ENCODE measurements around the gene GPRASP2. TPM values are rescaled to one million over a fixed set of nuclear protein-coding genes. Genes with fewer than 3 reads are reported as not detected.
"Not testable (repeated sequence)": the region's sequence is repeated elsewhere in the genome, so short reads cannot be mapped to it uniquely, and the experiment has no call there.

The GPRASP2 gene
- 5.9 and 6.8 TPM in 2 replicates for total RNA-seq

DNA sequence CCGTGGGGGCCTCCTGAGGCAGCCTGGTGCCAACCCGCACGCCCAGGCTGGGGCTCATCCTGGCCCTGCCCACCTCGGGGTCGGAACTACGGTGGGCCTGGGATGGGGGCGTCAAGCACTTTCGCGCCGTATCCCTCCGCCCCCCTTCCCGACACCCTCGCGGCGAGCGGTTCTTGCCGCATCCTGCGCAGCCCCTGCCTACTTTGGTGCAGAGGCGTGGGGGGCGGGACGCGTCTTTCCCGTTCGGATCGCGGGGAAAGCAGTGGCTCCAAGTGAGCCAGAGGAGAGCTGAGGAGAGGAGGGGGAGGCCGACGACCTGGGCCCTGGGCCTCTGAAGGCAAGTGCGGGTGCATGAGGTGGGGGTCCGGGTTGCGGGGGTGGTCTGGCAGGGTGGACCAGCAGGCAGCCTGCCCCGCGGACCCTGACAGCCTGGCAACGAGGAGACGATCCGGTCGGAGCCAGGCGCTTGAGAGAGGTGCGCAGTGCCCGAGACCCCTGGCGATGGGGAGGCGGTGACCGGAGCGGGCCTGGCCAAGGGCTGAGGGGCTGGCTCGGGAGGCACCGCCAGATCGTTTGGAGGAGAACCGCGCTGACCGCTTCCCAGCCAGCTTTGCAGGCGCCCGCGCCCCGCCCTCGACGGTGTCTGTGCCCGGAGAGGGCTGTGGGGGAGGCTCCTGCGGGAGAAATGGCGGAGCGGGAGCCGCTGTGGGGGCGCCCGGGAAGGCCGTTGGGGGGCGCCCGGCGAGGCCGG lies at the start of gene GPRASP2:
Gene GPRASP2 (plus strand): TSS at position 233 of the 751 bp plus-strand sequence. CDS start 2,422 bp downstream, outside the sequence.
- DNase-seq (ENCODE audit: low read depth), result no peak
- TF ChIP-seq, protein P1, sequence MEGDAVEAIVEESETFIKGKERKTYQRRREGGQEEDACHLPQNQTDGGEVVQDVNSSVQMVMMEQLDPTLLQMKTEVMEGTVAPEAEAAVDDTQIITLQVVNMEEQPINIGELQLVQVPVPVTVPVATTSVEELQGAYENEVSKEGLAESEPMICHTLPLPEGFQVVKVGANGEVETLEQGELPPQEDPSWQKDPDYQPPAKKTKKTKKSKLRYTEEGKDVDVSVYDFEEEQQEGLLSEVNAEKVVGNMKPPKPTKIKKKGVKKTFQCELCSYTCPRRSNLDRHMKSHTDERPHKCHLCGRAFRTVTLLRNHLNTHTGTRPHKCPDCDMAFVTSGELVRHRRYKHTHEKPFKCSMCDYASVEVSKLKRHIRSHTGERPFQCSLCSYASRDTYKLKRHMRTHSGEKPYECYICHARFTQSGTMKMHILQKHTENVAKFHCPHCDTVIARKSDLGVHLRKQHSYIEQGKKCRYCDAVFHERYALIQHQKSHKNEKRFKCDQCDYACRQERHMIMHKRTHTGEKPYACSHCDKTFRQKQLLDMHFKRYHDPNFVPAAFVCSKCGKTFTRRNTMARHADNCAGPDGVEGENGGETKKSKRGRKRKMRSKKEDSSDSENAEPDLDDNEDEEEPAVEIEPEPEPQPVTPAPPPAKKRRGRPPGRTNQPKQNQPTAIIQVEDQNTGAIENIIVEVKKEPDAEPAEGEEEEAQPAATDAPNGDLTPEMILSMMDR (conservative IDR thresholded peaks at IDR 0.05; ENCODE audit: low read depth, low read length), result no peak
- peak within 1 kb of the TSS; percentile 69 for H3K4me3 ChIP-seq (ENCODE audit: low read depth, low read length)

DNA sequence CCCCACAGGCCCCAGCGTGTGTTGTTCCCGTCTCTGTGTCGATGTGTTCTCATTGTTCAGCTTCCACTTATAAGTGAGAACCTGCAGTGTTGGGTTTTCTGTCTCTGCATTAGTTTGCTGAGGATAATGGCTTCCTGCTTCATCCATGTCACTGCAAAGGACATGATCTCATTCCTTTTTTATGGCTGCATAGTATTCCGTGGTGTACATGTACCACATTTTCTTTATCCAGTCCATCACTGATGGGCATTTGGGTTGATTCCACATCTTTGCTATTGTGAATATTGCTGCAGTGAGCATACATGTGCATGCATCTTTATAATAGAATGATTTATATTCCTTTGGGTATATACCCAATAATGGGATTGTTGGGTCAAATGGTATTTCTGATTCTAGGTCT lies 48.4 kb upstream of the GPRASP2 start:
- not testable (repeated sequence) for H3K4me3 ChIP-seq (ENCODE audit: low read depth, low read length); DNase-seq (ENCODE audit: low read depth)

GRCh38 chrX:102667034-102667433 lies 45.2 kb upstream of the GPRASP2 start:
- DNase-seq (ENCODE audit: low read depth); H3K4me3 ChIP-seq (ENCODE audit: low read depth, low read length): not testable (repeated sequence)

GRCh38 chrX:102669526-102669925 lies 42.7 kb upstream of the GPRASP2 start:
- no peak overlapping the region for H3K4me3 ChIP-seq (ENCODE audit: low read depth, low read length)
- no peak for DNase-seq (ENCODE audit: low read depth)
- TF ChIP-seq, protein P1 (conservative IDR thresholded peaks at IDR 0.05; ENCODE audit: low read depth, low read length), result no peak

DNA sequence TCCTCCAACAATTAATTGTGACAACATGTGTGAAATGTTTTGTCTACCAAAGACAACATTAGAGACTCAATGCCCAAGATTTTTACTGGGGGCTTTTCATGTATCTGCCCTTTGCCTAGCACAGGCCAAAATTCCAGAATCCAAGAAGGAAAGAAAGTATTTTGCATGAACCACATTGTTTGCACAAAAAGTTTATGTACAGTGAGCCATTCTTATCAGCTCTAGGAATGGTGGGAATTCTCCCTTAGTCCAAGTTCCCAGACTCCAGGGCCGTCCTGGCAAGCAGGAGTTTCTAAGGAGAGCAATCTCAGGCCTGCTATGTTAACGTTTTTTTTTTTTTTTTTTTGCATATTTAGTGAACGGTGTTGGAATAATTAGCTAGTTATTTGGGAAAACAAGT lies 39.4 kb upstream of the GPRASP2 start:
- no peak for DNase-seq (ENCODE audit: low read depth)
- no peak overlapping the region for H3K4me3 ChIP-seq (ENCODE audit: low read depth, low read length)
- TF ChIP-seq, protein P1 (conservative IDR thresholded peaks at IDR 0.05; ENCODE audit: low read depth, low read length), result no peak

- not testable (repeated sequence) for DNase-seq (ENCODE audit: low read depth); H3K4me3 ChIP-seq (ENCODE audit: low read depth, low read length)
Observed at GRCh38 chrX:102677479-102677878, 34.8 kb upstream of the GPRASP2 start.

DNA sequence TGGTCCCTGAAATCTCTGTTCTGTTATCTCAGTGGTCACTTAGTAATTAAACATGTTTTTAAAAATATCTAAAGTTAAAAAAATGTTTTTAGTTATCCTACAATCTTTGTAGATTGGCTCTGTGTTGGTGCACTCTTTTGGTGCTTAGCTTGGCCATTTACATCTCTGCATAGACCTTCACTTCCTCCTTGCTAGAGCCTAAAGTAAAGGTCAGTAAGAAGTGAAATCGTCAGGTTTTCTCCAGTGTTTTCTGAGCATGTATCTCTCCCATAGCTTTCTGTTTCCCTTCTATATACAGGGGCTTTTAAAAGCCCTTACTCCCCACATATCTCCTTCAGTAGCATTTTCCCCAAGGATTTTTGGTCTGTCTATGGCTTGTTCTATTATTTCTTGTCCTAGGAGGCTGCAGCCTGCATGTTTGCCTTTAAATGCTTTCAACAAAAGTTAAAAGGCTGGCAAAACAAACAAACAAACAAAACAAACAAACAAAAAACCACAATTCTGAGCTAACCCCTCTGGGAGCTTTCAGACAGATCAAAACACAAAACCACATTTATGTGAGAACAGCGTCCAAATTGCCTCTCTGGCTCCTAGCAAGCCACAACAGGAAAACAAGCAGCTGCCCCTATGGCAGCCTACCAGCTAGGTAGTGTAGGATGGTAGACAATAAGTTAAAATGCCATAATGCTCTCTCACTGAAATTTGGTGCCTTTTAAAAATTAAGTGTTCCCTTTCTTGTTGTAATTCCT lies 27.3 kb upstream of the GPRASP2 start:
- no peak overlapping the region for H3K4me3 ChIP-seq (ENCODE audit: low read depth, low read length)
- DNase-seq (ENCODE audit: low read depth), result no peak
- TF ChIP-seq, protein P1 (conservative IDR thresholded peaks at IDR 0.05; ENCODE audit: low read depth, low read length), result no peak

DNA sequence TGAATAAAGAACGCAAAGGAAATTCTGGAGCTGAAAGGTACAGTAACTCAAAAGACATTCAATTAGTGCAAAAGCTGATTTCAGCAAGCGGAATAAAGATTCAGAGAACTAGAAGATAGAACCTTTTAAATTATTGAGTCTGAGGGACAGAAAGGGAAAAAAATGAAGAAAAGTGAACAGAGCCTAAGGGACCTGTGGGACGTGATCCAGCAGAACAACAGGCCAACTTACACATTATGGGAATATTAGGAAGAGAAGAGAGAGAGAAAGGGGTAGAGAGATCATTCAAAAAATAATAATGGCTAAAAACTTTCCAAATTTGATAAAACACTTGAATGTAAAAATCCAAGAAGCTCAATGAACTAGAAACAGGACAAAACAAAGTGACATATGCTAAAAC lies 17.5 kb upstream of the GPRASP2 start:
- no peak for DNase-seq (ENCODE audit: low read depth)

More for the DNA sequence above, 17.5 kb upstream of the GPRASP2 start:
- no peak overlapping the region for H3K4me3 ChIP-seq (ENCODE audit: low read depth, low read length)
- TF ChIP-seq, protein P1 (conservative IDR thresholded peaks at IDR 0.05; ENCODE audit: low read depth, low read length), result no peak
